ENCODE data around the gene MATN4. TPM values are rescaled to one million over a fixed set of nuclear protein-coding genes. Genes with fewer than 3 reads are reported as not detected.

The MATN4 gene
- total RNA-seq, 1 experiment from 2014 or later = 0.17 TPM

- Mint-ChIP-seq H3K4me3 (ENCODE audit: low read depth, unreplicated experiment) (no peak overlapping the region), H3K9me3 (ENCODE audit: low read depth, unreplicated experiment) (no peaks in the 10 kb centered on the region), H3K4me1 (ENCODE audit: low read depth, unreplicated experiment) (peaks cover 34% of the 10 kb centered on the region), H3K36me3 (ENCODE audit: insufficient read depth, unreplicated experiment) (peaks cover 66% of the 10 kb centered on the region), H3K27me3 (ENCODE audit: unreplicated experiment) (no peaks in the 10 kb centered on the region), H3K27ac (ENCODE audit: unreplicated experiment) (no peak overlapping the region)
- CTCF ChIA-PET = interaction anchor here (1.0 to 1.1 kb wide), 3 partner anchors 10 to 111 kb away, joined by 3 to 8 read pairs (median 3); no protein-coding TSS in a partner anchor
- DNase-seq = no peak
- TF ChIP-seq CTCF (IDR thresholded peaks at IDR 0.05; ENCODE audit: unreplicated experiment) = no peak
- intact Hi-C loops (cut with micrococcal nuclease; ENCODE audit: unreplicated experiment) = no loop called here
- BruUV-seq (replicated peaks) = no TSS peak
These were observed 17.3 kb upstream of the MATN4 start for GRCh38 chr20:45325371-45325770.

- intact Hi-C loops (cut with micrococcal nuclease; ENCODE audit: unreplicated experiment) = loop anchor here (1.0 to 2.0 kb wide), 3 partner anchors 21 to 113 kb away; no protein-coding TSS in a partner anchor
- DNase-seq = no peak
- peaks cover 9% of the 10 kb centered on the region for H3K27me3 Mint-ChIP-seq (ENCODE audit: unreplicated experiment)
- H3K4me3 Mint-ChIP-seq (ENCODE audit: low read depth, unreplicated experiment) = peak overlapping the region; percentile 6
- no peaks in the 10 kb centered on the region for H3K9me3 Mint-ChIP-seq (ENCODE audit: low read depth, unreplicated experiment)
- TF ChIP-seq CTCF (IDR thresholded peaks at IDR 0.05; ENCODE audit: unreplicated experiment) = no peak
- peaks cover 50% of the 10 kb centered on the region for H3K36me3 Mint-ChIP-seq (ENCODE audit: insufficient read depth, unreplicated experiment)
- H3K27ac Mint-ChIP-seq (ENCODE audit: unreplicated experiment) = peak overlapping the region; percentile 5
- BruUV-seq (replicated peaks) = no TSS peak
- H3K4me1 Mint-ChIP-seq (ENCODE audit: low read depth, unreplicated experiment) = peaks cover 21% of the 10 kb centered on the region
- CTCF ChIA-PET = interaction anchor here (1.0 to 4.5 kb wide), 16 partner anchors 12 to 447 kb away, joined by 3 to 141 read pairs (median 8); partner anchors contain the start of genes SDC4 and SYS1
These were observed 15.6 kb upstream of the MATN4 start for GRCh38 chr20:45323731-45324130.

GRCh38 chr20:45322952-45323383, 14.9 kb upstream of the MATN4 start:
- peak; percentile 65 for TF ChIP-seq CTCF (IDR thresholded peaks at IDR 0.05; ENCODE audit: unreplicated experiment)
- CTCF ChIA-PET = interaction anchor here (0.6 to 4.5 kb wide), 32 partner anchors 11 to 461 kb away, joined by 3 to 141 read pairs (median 4); partner anchors contain the start of genes PIGT, SDC4, SYS1 and WFDC2
- Mint-ChIP-seq H3K9me3 (ENCODE audit: low read depth, unreplicated experiment) (no peaks in the 10 kb centered on the region), H3K4me1 (ENCODE audit: low read depth, unreplicated experiment) (peaks cover 21% of the 10 kb centered on the region), H3K36me3 (ENCODE audit: insufficient read depth, unreplicated experiment) (peaks cover 48% of the 10 kb centered on the region), H3K27ac (ENCODE audit: unreplicated experiment) (peak overlapping the region; percentile 5), H3K4me3 (ENCODE audit: low read depth, unreplicated experiment) (peak overlapping the region; percentile 6), H3K27me3 (ENCODE audit: unreplicated experiment) (peaks cover 17% of the 10 kb centered on the region)
- intact Hi-C loops (cut with micrococcal nuclease; ENCODE audit: unreplicated experiment) = loop anchor here (1.0 to 2.0 kb wide), 3 partner anchors 22 to 113 kb away; no protein-coding TSS in a partner anchor
- DNase-seq = peak; percentile 70
- no TSS peak for BruUV-seq (replicated peaks)

GRCh38 chr20:45320948-45321595, 13.0 kb upstream of the MATN4 start:
- no TSS peak for BruUV-seq (replicated peaks)
- CTCF ChIA-PET = interaction anchor here (0.5 to 4.5 kb wide), 11 partner anchors 21 to 458 kb away, joined by 3 to 141 read pairs (median 4); partner anchors contain the start of gene SDC4
- Mint-ChIP-seq H3K27ac (ENCODE audit: unreplicated experiment) (no peak overlapping the region), H3K4me3 (ENCODE audit: low read depth, unreplicated experiment) (no peak overlapping the region), H3K36me3 (ENCODE audit: insufficient read depth, unreplicated experiment) (peaks cover 29% of the 10 kb centered on the region), H3K4me1 (ENCODE audit: low read depth, unreplicated experiment) (peaks cover 21% of the 10 kb centered on the region), H3K9me3 (ENCODE audit: low read depth, unreplicated experiment) (no peaks in the 10 kb centered on the region), H3K27me3 (ENCODE audit: unreplicated experiment) (peaks cover 36% of the 10 kb centered on the region)
- intact Hi-C loops (cut with micrococcal nuclease; ENCODE audit: unreplicated experiment) = no loop called here
- no peak for TF ChIP-seq CTCF (IDR thresholded peaks at IDR 0.05; ENCODE audit: unreplicated experiment)
- no peak for DNase-seq

All from Calu3 (cell line).